AG04450 (cell line): Measurements from ENCODE around the gene PARD3. TPM values are rescaled to one million over a fixed set of nuclear protein-coding genes. Genes with fewer than 3 reads are reported as not detected.
"Not testable (repeated sequence)": the region's sequence is repeated elsewhere in the genome, so short reads cannot be mapped to it uniquely, and the experiment has no call there.

Source experiments
- CTCF ChIA-PET: fragments of 300-600, 350-600 bp; formaldehyde crosslinking; extraction: SDS; loops from one replicate; lab custom pipeline; 2022; ENCODE audit warnings: antibody characterized with exemption, inconsistent platforms; lab: Charles Lee
- POLR2A ChIA-PET: fragments of 350-600 bp; formaldehyde crosslinking; extraction: SDS; loops from one replicate; lab custom pipeline; 2021; ENCODE audit warnings: antibody characterized with exemption, inconsistent platforms; lab: Yijun Ruan, JAX
- DNase-seq: peaks from one replicate; pipeline ENCODE4 v3.0.0-alpha.2; 2011; ENCODE audit warnings: low read depth, low spot score
- H3K27ac ChIP-seq: one replicate; pipeline ENCODE4 v1.5.1; 2012; ENCODE audit warnings: low read depth, low read length, control low read depth
- H3K27me3 ChIP-seq: one replicate; pipeline ENCODE4 v1.6.0; 2012; ENCODE audit warnings: low read length; ENCODE audit not compliant: control insufficient read depth, insufficient read depth
- H3K4me3 ChIP-seq: 2 replicates; pipeline ENCODE4 v1.5.1; 2011; ENCODE audit warnings: mild to moderate bottlenecking, low read depth, low read length, control low read depth
- H3K9me3 ChIP-seq: 2 replicates; pipeline ENCODE4 v1.5.1; 2012; ENCODE audit warnings: low read length; ENCODE audit not compliant: control insufficient read depth, insufficient read depth
- CTCF ChIP-seq: IDR thresholded peaks from 2 replicates; pipeline ENCODE4 v1.5.1; 2011; ENCODE audit warnings: low read depth, low read length, control low read depth, inconsistent platforms
- polyA plus RNA-seq: library from polyadenylated mRNA; depleted of rRNA; stranded (reverse); fragments of >200 nt; gene quantifications from 2 replicates; pipeline ENCODE4 v1.2.3, GENCODE V29; 2011

PARD3 gene
- polyA plus RNA-seq, 1 experiment: 43.1 TPM

- no peak overlapping the region for H3K27ac ChIP-seq
- no peaks in the 10 kb centered on the region for H3K27me3 ChIP-seq
- POLR2A ChIA-PET: no interaction called here
- TF ChIP-seq CTCF: no peak
- CTCF ChIA-PET: no interaction called here
- no peak for DNase-seq
- H3K9me3 ChIP-seq: no peaks in the 10 kb centered on the region
- no peak overlapping the region for H3K4me3 ChIP-seq
Measured at GRCh38 chr10:34797155-34797554, 17.9 kb downstream of the PARD3 start.

- POLR2A ChIA-PET: no interaction called here
- H3K4me3 ChIP-seq: no peak overlapping the region
- no peaks in the 10 kb centered on the region for H3K9me3 ChIP-seq
- CTCF ChIA-PET: no interaction called here
- H3K27me3 ChIP-seq: no peaks in the 10 kb centered on the region
- no peak for DNase-seq
- H3K27ac ChIP-seq: no peak overlapping the region
- TF ChIP-seq CTCF: no peak
Measured at GRCh38 chr10:34796133-34796532, 19.0 kb downstream of the PARD3 start.

GRCh38 chr10:34795334-34795733 lies 19.8 kb downstream of the PARD3 start:
- H3K4me3 ChIP-seq: no peak overlapping the region
- no peaks in the 10 kb centered on the region for H3K9me3 ChIP-seq
- ChIA-PET POLR2A (no interaction called here), CTCF (no interaction called here)
- TF ChIP-seq CTCF: no peak
- no peaks in the 10 kb centered on the region for H3K27me3 ChIP-seq
- H3K27ac ChIP-seq: no peak overlapping the region
- no peak for DNase-seq

- ChIA-PET CTCF (no interaction called here), POLR2A (no interaction called here)
- no peak for DNase-seq
Measured at GRCh38 chr10:34794835-34795234, 20.3 kb downstream of the PARD3 start.

GRCh38 chr10:34793581-34793980 lies 21.5 kb downstream of the PARD3 start:
- DNase-seq, POLR2A ChIA-PET: not testable (repeated sequence)

More at GRCh38 chr10:34794835-34795234, 20.3 kb downstream of the PARD3 start:
- TF ChIP-seq CTCF: no peak
- no peak overlapping the region for H3K27ac ChIP-seq
- no peaks in the 10 kb centered on the region for H3K9me3 ChIP-seq
- no peaks in the 10 kb centered on the region for H3K27me3 ChIP-seq
- no peak overlapping the region for H3K4me3 ChIP-seq

GRCh38 chr10:34792881-34793280 lies 22.2 kb downstream of the PARD3 start:
- Histone ChIP-seq H3K27ac (no peak overlapping the region), H3K9me3 (no peaks in the 10 kb centered on the region), H3K27me3 (no peaks in the 10 kb centered on the region), H3K4me3 (no peak overlapping the region)
- ChIA-PET POLR2A (no interaction called here), CTCF (no interaction called here)
- no peak for DNase-seq
- TF ChIP-seq CTCF: no peak

More at GRCh38 chr10:34793581-34793980, 21.5 kb downstream of the PARD3 start:
- H3K27ac ChIP-seq, H3K4me3 ChIP-seq, CTCF ChIA-PET, H3K9me3 ChIP-seq, H3K27me3 ChIP-seq: not testable (repeated sequence)
